ENCODE data around the gene ZSWIM1.
A peak's percentile ranks its signal among the peaks of the same experiment; 100 is the strongest.
"Not testable (repeated sequence)": the region's sequence is repeated elsewhere in the genome, so short reads cannot be mapped to it uniquely, and the experiment has no call there.

The ZSWIM1 gene

GRCh38 chr20:45890077-45890984 is 9.3 kb downstream of the ZSWIM1 start:
- DNase-seq, result peak; percentile 79

GRCh38 chr20:45890985-45891983 is 10.3 kb downstream of the ZSWIM1 start, which contains the start of the genes CTSA and NEURL2:
Gene CTSA, plus strand, starts transcription at chr20:45891335. Its CDS starts 234 bp downstream, at chr20:45891569.
Gene NEURL2, minus strand, starts transcription at chr20:45891208. Its CDS starts 217 bp downstream, at chr20:45890991.
- peak; percentile 94 for DNase-seq

GRCh38 chr20:45892049-45892825 is 11.2 kb downstream of the ZSWIM1 start:
- DNase-seq, result no peak

- DNase-seq, result peak; percentile 78
Observed at GRCh38 chr20:45892828-45893500, 11.9 kb downstream of the ZSWIM1 start.

GRCh38 chr20:45893831-45894230 is 12.8 kb downstream of the ZSWIM1 start:
- no peak for DNase-seq

GRCh38 chr20:45894797-45895196 is 13.8 kb downstream of the ZSWIM1 start:
- DNase-seq, result no peak

- DNase-seq, result no peak
Observed at GRCh38 chr20:45896641-45897161, 15.7 kb downstream of the ZSWIM1 start.

GRCh38 chr20:45897289-45897688 is 16.3 kb downstream of the ZSWIM1 start:
- DNase-seq, result no peak

GRCh38 chr20:45897692-45898091 is 16.7 kb downstream of the ZSWIM1 start:
- DNase-seq, result no peak

- DNase-seq, result no peak
Observed at GRCh38 chr20:45898285-45898684, 17.3 kb downstream of the ZSWIM1 start.

- DNase-seq, result no peak
Observed at GRCh38 chr20:45899046-45899835, 18.2 kb downstream of the ZSWIM1 start.

- not testable (repeated sequence) for DNase-seq
Observed at GRCh38 chr20:45901332-45901731, 20.3 kb downstream of the ZSWIM1 start.

GRCh38 chr20:45902199-45902701 is 21.2 kb downstream of the ZSWIM1 start:
- no peak for DNase-seq

GRCh38 chr20:45904583-45905504 is 23.8 kb downstream of the ZSWIM1 start:
- no peak for DNase-seq

- no peak for DNase-seq
Observed at GRCh38 chr20:45905505-45906079, 24.6 kb downstream of the ZSWIM1 start.

- DNase-seq, result no peak
Observed at GRCh38 chr20:45907219-45907948, 26.4 kb downstream of the ZSWIM1 start.

GRCh38 chr20:45908084-45908483 is 27.1 kb downstream of the ZSWIM1 start:
- no peak for DNase-seq

- DNase-seq, result no peak
Observed at GRCh38 chr20:45909336-45909808, 28.3 kb downstream of the ZSWIM1 start.

Data from activated effector memory CD4-positive, alpha-beta T cell treated with anti-CD3 and anti-CD28 coated beads, Interleukin-2, amount 50 U/mL, for 16 hours (primary cell).